Spleen (tissue), 13 donors: ENCODE measurements around the gene MAP4K4. TPM values are rescaled to one million over a fixed set of nuclear protein-coding genes. Genes with fewer than 3 reads are reported as not detected.
A peak's percentile ranks its signal among the peaks of the same experiment; 100 is the strongest.

ENCODE experiments used
- DNase-seq: peaks from one replicate; pipeline ENCODE4 v3.0.0-alpha.2; 2020
- H3K27ac ChIP-seq, 8 donors: fragments of 200-600 bp; sonication (generic) in 7 of 8; 1 replicate in 4 of 8; 2 replicates in 4 of 8; pipeline versions ENCODE4 v1.5.0 to v1.8.0; 2016 to 2021; ENCODE audit warnings: inconsistent platforms in 4 of 8, mild to moderate bottlenecking in 4 of 8, moderate library complexity in 1 of 8
- H3K27me3 ChIP-seq, 7 donors: fragments of 200-600 bp; sonication (generic) in 6 of 7; replicated peaks in 1 of 7; 1 replicate in 4 of 7; 2 replicates in 3 of 7; pipeline versions ENCODE4 v1.5.0 to v1.8.0; 2016 to 2021; ENCODE audit warnings: inconsistent platforms in 3 of 7, mild to moderate bottlenecking in 1 of 7
- H3K36me3 ChIP-seq, 6 donors: fragments of 200-600 bp; sonication (generic) in 5 of 6; 1 replicate in 4 of 6; 2 replicates in 2 of 6; pipeline versions ENCODE4 v1.5.0 to v1.8.0; 2016 to 2021; ENCODE audit warnings: inconsistent platforms in 2 of 6
- H3K4me1 ChIP-seq, 6 donors: fragments of 200-600 bp; sonication (generic) in 5 of 6; 1 replicate in 3 of 6; 2 replicates in 3 of 6; pipeline versions ENCODE4 v1.5.0 to v1.8.0; 2016 to 2021; ENCODE audit warnings: inconsistent platforms in 3 of 6
- H3K4me3 ChIP-seq, 8 donors: fragments of 200-600 bp; sonication (generic) in 7 of 8; 1 replicate in 4 of 8; 2 replicates in 4 of 8; pipeline versions ENCODE4 v1.5.0 to v1.8.0; 2016 to 2021; ENCODE audit warnings: inconsistent platforms in 4 of 8, mild to moderate bottlenecking in 4 of 8, moderate library complexity in 2 of 8
- H3K9me3 ChIP-seq, 8 donors: fragments of 200-600 bp; sonication (generic) in 7 of 8; 1 replicate in 4 of 8; 2 replicates in 4 of 8; pipeline versions ENCODE4 v1.5.0 to v1.8.0; 2016 to 2021; ENCODE audit warnings: inconsistent platforms in 4 of 8
- POLR2A ChIP-seq, 3 donors: fragments of 450-650 bp; IDR thresholded peaks; one replicate each; pipeline ENCODE4 v1.5.1; 2017; ENCODE audit warnings: antibody characterized with exemption in 3 of 3, mild to moderate bottlenecking in 1 of 3
- POLR2AphosphoS5 ChIP-seq, 3 donors: sonication (generic); formaldehyde crosslinking; IDR thresholded peaks; one replicate each; pipeline ENCODE4 v1.5.1; 2017; ENCODE audit warnings: antibody characterized with exemption in 3 of 3
- WGBS, 5 donors: extraction: QIAGEN DNeasy Blood & Tissue Kit in 3 of 5; methylation state at CpG; one replicate each; pipeline versions ENCODE4 v1.1.5 to v1.1.7; 2013 to 2018; 5-methylcytosine and 5-hydroxymethylcytosine counted together
- intact Hi-C: fragments of 100-400 bp; cut with DNase I; formaldehyde crosslinking; loops from one replicate; pipeline ENCODE4 v1.15.0; 2023; ENCODE audit warnings: low total_unique reads
- long read RNA-seq, 2 donors: transcript quantifications; one replicate each; lab custom pipeline, GENCODE V29; 2026
- polyA plus RNA-seq, 3 donors: library from polyadenylated mRNA; stranded (reverse); fragments of 200-250 nt; gene quantifications; one replicate each; pipeline ENCODE4 v1.2.1, GENCODE V29; 2013
- total RNA-seq, 7 donors: library from RNA; depleted of rRNA in 3 of 7; stranded (reverse); fragments of >200 nt in 3 of 7; fragmentation: NEBNext Ultra II Directional in 4 of 7; extraction: Animal tissue kit (Norgen Biotek cat#: 25700) in 4 of 7; gene quantifications; one replicate each; pipeline versions ENCODE4 v1.1.0 to v1.2.1, GENCODE V29; 2016 to 2021
- TF ChIP-seq, protein P1 (sequence below), 11 experiments: fragments of 200-600 bp in 7 of 11; fragments of 450-650 bp in 4 of 11; sonication (generic) in 4 of 11; IDR thresholded peaks in 8 of 11; conservative IDR thresholded peaks in 3 of 11; 1 replicate in 7 of 11; 2 replicates in 4 of 11; pipeline versions ENCODE4 v1.4.0 to v1.8.0; 2016 to 2021; ENCODE audit warnings: antibody characterized with exemption in 11 of 11, inconsistent platforms in 4 of 11, mild to moderate bottlenecking in 1 of 11
- donor health status: healthy with polysubstance abuse.
- donor health status: DM: no; HTN: no; CAD: no; lungs with moderate emphysema.
- donor health status: DM: no; HTN: no; CAD: no.
- donor health status: Bipolar disorder and iron deficiency.
- donor health status: healthy.
- donor health status: DM: no; HTN: no; CAD: no.
- donor health status: DM: yes; HTN: yes; CAD: no.

Gene MAP4K4
- total RNA-seq, result 100 to 1,000 TPM in 1 of 7 donors, 10 to 100 TPM in 6; 69.5 to 108 (median 73.1) TPM
- 10 to 100 TPM; 16.7 to 19.0 (median 17.3) TPM for polyA plus RNA-seq
- long read RNA-seq, donor 1, partial matches to known transcripts, result 64 of 65 reads
- long read RNA-seq, donor 1, other reads (novel, unspliced or antisense), result 0 of 65 reads
- long read RNA-seq, donor 2, partial matches to known transcripts, result 38 of 38 reads
- long read RNA-seq, donor 2, other reads (novel, unspliced or antisense), result 0 of 38 reads

DNA sequence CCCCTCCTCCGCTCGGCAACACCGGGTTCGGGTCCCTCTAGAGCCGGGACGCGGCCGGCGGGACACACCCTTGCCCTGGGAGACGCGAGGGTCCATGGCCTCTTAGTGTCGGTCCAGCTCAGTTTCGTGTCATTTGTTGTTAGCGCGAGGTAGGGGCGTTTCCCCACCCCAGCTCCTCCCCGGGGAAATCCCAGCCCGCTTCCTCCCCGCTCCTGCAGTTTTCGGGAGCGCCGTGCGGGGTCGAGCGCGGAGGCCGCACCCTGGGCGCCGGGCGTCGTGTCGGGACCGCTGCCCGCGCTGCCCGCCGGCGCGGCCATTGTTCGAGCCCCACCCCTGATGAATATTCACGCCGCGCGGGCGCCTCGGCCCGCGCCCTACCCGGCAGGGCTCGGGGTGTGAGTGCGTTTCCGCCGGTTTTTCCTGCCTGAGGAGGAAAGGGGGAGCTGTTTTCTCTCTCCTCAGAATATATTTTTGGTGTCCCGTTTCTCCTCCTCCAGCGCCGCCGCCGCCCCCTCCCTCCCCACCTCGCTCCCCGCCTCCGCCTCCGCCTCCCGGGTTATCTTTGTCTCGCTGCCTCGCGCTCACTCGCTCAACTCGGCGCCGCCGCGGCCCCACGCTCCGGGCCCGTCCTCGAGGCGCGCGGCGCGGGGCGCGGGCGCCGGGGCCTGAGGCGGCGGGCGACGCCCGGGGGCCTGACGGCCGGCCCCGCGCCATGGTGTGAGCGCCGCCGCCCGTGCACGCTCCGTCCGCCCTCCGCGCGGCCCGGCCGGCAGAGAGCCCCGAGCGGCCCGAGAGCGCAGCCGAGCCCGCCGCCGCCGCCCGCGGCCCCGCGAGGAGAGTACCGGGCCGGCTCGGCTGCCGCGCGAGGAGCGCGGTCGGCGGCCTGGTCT lies at the start of gene MAP4K4:
MAP4K4 (plus strand) TSS at position 584 of the 890 bp plus-strand sequence. CDS start 374 bp downstream, outside the sequence.
- 0 to 1% (median 0%) methylated on average over 71 to 129 of the region's 129 CpGs for WGBS, 5 donors
- peak within 1 kb of the TSS; percentile 51 to 72 (median 66) for H3K4me3 ChIP-seq
- TF ChIP-seq, protein P1, sequence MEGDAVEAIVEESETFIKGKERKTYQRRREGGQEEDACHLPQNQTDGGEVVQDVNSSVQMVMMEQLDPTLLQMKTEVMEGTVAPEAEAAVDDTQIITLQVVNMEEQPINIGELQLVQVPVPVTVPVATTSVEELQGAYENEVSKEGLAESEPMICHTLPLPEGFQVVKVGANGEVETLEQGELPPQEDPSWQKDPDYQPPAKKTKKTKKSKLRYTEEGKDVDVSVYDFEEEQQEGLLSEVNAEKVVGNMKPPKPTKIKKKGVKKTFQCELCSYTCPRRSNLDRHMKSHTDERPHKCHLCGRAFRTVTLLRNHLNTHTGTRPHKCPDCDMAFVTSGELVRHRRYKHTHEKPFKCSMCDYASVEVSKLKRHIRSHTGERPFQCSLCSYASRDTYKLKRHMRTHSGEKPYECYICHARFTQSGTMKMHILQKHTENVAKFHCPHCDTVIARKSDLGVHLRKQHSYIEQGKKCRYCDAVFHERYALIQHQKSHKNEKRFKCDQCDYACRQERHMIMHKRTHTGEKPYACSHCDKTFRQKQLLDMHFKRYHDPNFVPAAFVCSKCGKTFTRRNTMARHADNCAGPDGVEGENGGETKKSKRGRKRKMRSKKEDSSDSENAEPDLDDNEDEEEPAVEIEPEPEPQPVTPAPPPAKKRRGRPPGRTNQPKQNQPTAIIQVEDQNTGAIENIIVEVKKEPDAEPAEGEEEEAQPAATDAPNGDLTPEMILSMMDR (IDR thresholded peaks at IDR 0.05 in 8 of 11, conservative IDR thresholded peaks at IDR 0.05 in 3 of 11), result peak in 4 of 11 experiments; percentile 17 to 46 (median 34)
- TF ChIP-seq POLR2A (IDR thresholded peaks at IDR 0.05), result no peak
- peak; percentile 62 to 79 (median 77) for TF ChIP-seq POLR2AphosphoS5 (IDR thresholded peaks at IDR 0.05)
- DNase-seq, result peak; percentile 95
- peaks cover 0 to 10% (median 4%) of the 10 kb centered on the region in 8 donors for H3K9me3 ChIP-seq
- no peaks in the 10 kb centered on the region for H3K27me3 ChIP-seq
- peaks cover 0 to 6% (median 0%) of the 10 kb centered on the region in 6 donors for H3K36me3 ChIP-seq
- intact Hi-C loops, result loop anchor here (5.0 kb wide), 1 partner anchor 135 kb away; no protein-coding TSS in a partner anchor
- peaks cover 7 to 54% (median 38%) of the 10 kb centered on the region in 6 donors for H3K4me1 ChIP-seq
- peak within 1 kb of the TSS; percentile 74 to 91 (median 86) for H3K27ac ChIP-seq

DNA sequence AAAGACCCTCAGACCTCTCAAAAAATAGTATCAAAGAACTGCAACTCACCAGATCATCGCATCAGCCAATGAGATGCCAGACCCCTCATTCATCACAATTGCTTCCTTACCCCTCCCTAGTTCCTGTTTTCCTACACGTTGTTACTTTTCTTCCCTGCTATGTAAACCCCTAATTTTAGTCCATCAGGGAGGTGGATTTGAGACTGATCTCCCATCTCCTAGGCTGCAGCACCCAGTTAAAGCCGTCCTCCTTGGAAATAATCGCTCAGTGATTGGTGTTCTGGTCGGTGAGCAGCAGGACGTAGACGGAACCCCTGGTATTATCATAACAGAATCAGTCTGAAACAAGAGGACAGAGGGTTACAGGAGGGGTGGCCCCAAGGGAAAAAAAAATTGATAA lies 44.0 kb upstream of the MAP4K4 start:
- Histone ChIP-seq H3K4me3 (no peak overlapping the region), H3K4me1 (peaks cover 0 to 18% (median 4%) of the 10 kb centered on the region in 6 donors), H3K27ac (no peak overlapping the region), H3K27me3 (no peaks in the 10 kb centered on the region), H3K9me3 (no peaks in the 10 kb centered on the region), H3K36me3 (no peaks in the 10 kb centered on the region)
- no peak for TF ChIP-seq POLR2A (IDR thresholded peaks at IDR 0.05)
- TF ChIP-seq, protein P1 (IDR thresholded peaks at IDR 0.05 in 8 of 11, conservative IDR thresholded peaks at IDR 0.05 in 3 of 11), result no peak
- TF ChIP-seq POLR2AphosphoS5 (IDR thresholded peaks at IDR 0.05), result no peak
- intact Hi-C loops, result no loop called here
- 72 to 82% (median 75%) methylated on average over 7 of the region's 7 CpGs for WGBS, 5 donors
- no peak for DNase-seq

DNA sequence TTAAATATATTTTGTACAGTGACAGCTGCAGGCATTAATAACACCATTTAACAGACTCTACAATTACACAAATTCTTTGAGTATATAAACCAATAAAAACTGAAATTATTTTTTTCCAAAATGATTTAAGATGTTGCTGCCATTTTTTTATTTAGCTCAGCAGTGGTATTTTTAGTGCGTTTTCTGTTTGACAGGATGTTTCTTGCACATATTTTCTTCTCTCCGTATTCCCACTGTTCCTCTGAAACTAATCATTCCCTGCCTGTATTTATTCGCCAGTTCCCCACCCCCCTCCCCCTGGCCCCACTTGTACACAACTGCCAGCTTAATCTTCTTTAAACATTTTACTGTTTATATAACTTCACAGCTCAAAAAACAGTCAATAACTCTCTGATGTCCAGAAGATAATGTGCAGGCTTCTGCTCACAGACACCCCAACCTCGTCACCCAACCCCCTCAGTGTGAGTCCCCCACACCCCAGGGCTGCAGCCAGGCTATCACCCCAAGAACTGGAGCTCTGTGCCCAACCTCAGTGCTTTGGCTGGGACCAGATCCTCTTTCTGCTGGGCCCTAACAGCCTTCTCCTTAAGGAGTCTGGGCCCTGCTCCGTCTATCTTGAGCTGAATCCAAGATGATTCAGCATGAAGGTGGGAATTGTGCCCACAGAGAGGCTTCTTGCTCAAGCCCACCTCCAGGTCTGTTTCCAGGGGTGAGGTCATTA lies 41.6 kb upstream of the MAP4K4 start:
- intact Hi-C loops, result no loop called here
- no peak for DNase-seq
- H3K27me3 ChIP-seq, result no peaks in the 10 kb centered on the region
- no peak overlapping the region for H3K4me3 ChIP-seq
- H3K36me3 ChIP-seq, result no peaks in the 10 kb centered on the region
- TF ChIP-seq, protein P1 (IDR thresholded peaks at IDR 0.05 in 8 of 11, conservative IDR thresholded peaks at IDR 0.05 in 3 of 11), result no peak
- no peak for TF ChIP-seq POLR2AphosphoS5 (IDR thresholded peaks at IDR 0.05)
- no peak for TF ChIP-seq POLR2A (IDR thresholded peaks at IDR 0.05)
- H3K4me1 ChIP-seq, result peaks cover 0 to 16% (median 4%) of the 10 kb centered on the region in 6 donors
- no peaks in the 10 kb centered on the region for H3K9me3 ChIP-seq
- no peak overlapping the region for H3K27ac ChIP-seq
- 81 to 92% (median 83%) methylated on average over 5 of the region's 5 CpGs for WGBS, 5 donors
